Measurements from ENCODE around the gene TAAR6. TPM values are rescaled to one million over a fixed set of nuclear protein-coding genes. Genes with fewer than 3 reads are reported as not detected.

TAAR6 gene
- total and polyA plus RNA-seq, 2 of the 8 experiments (the other 6 are each of a cell fraction or from before 2014, with no cell fraction given): 0.06 TPM; not detected in 1

GRCh38 chr6:132584698-132585097, 14.6 kb downstream of the TAAR6 start:
- 73% methylated on average over 1 of the region's 1 CpG; no CpG with 5 or more reads in 1 of the 2 experiments for WGBS, 2 experiments (ENCODE audit: extremely low coverage in 1 of 2, insufficient coverage in 1 of 2, insufficient read length in 1 of 2, insufficient replicate concordance in 2 of 2, low coverage in 1 of 2, low lambda C conversion rate in 2 of 2, missing lambda C conversion rate in 1 of 2)
- FAIRE-seq: no peak

More at GRCh38 chr6:132584698-132585097, 14.6 kb downstream of the TAAR6 start:
- no peaks in the 10 kb centered on the region for H3K23me2 ChIP-seq (ENCODE audit: low read depth, low read length)
- no peak overlapping the region for H3K9ac ChIP-seq (replicated peaks in 1 of 4; ENCODE audit: extremely low read depth in 1 of 4, low read depth in 3 of 4, low read length in 3 of 4)
- H3K4me1 ChIP-seq (replicated peaks in 1 of 4; ENCODE audit: control insufficient read depth in 3 of 4, insufficient read depth in 4 of 4, low read length in 3 of 4): no peaks in the 10 kb centered on the region
- H3K56ac ChIP-seq (replicated peaks; ENCODE audit: insufficient read length, low read depth, low read length): no peak overlapping the region
- TF ChIP-seq MAFK (IDR thresholded peaks at IDR 0.05; ENCODE audit: low read depth, low read length): no peak
- TF ChIP-seq EGR1 (IDR thresholded peaks at IDR 0.05; ENCODE audit: borderline replicate concordance, low read depth, low read length): no peak
- no peak for TF ChIP-seq USF2 (IDR thresholded peaks at IDR 0.05; ENCODE audit: low read length)
- TF ChIP-seq FOSL1 (IDR thresholded peaks at IDR 0.05; ENCODE audit: insufficient read depth, low read depth, low read length): no peak
- TF ChIP-seq SUZ12 (IDR thresholded peaks at IDR 0.05; ENCODE audit: low read length): no peak
- TF ChIP-seq RXRA (IDR thresholded peaks at IDR 0.05; ENCODE audit: insufficient read depth, low read depth, low read length): no peak
- no peak for TF ChIP-seq TCF12 (IDR thresholded peaks at IDR 0.05; ENCODE audit: low read depth, low read length)
- no peak for TF ChIP-seq SRF (IDR thresholded peaks at IDR 0.05; ENCODE audit: low read depth, low read length)
- no peak for TF ChIP-seq CTCF (IDR thresholded peaks at IDR 0.05; ENCODE audit: control extremely low read depth in 1 of 3, insufficient read depth in 1 of 3, low read depth in 1 of 3, low read length in 3 of 3)
- no peak for TF ChIP-seq NANOG (IDR thresholded peaks at IDR 0.05; ENCODE audit: insufficient read depth, low read depth, low read length, poor library complexity, severe bottlenecking)
- H3K4me3 ChIP-seq (ENCODE audit: extremely low read depth in 1 of 4, insufficient read depth in 2 of 4, low read depth in 3 of 4, low read length in 4 of 4): no peak overlapping the region
- no peak overlapping the region for H3K18ac ChIP-seq (ENCODE audit: extremely low read depth, low read length)
- H4K91ac ChIP-seq (replicated peaks; ENCODE audit: insufficient read length, low read length): no peak overlapping the region
- no peak for DNase-seq (ENCODE audit: low read depth in 1 of 2, low spot score in 2 of 2)
- H2BK12ac ChIP-seq (ENCODE audit: low read depth, low read length): no peak overlapping the region
- H3K4me2 ChIP-seq (ENCODE audit: insufficient read depth in 1 of 2, low read depth in 2 of 2, low read length in 2 of 2): no peak overlapping the region
- no peak overlapping the region for H2BK5ac ChIP-seq (ENCODE audit: low read depth, low read length)
- no peak overlapping the region for H2BK15ac ChIP-seq (ENCODE audit: low read length)
- no peak overlapping the region for H2AFZ ChIP-seq (ENCODE audit: low read length)
- peaks cover 0 to 2% (median 0%) of the 10 kb centered on the region in 4 experiments; a peak in 1 of 7 replicates for H3K27me3 ChIP-seq (replicated peaks in 1 of 4; ENCODE audit: control insufficient read depth in 3 of 4, extremely low read depth in 1 of 4, insufficient read depth in 3 of 4, low read length in 3 of 4)
- H4K5ac ChIP-seq (ENCODE audit: insufficient read length, low read depth, low read length): no peak overlapping the region
- no peak overlapping the region for H2BK120ac ChIP-seq (replicated peaks; ENCODE audit: low read depth, low read length)
- ChIA-PET POLR2A (ENCODE audit: partially characterized antibody) (no interaction called here), CTCF (ENCODE audit: partially characterized antibody) (interaction anchor here (1.0 to 2.6 kb wide), 3 partner anchors 11 to 14 kb away, joined by 4 to 10 read pairs (median 9); no protein-coding TSS in a partner anchor)
- no peaks in the 10 kb centered on the region for H3K36me3 ChIP-seq (ENCODE audit: control insufficient read depth in 2 of 4, insufficient read depth in 4 of 4, low read length in 3 of 4)
- H3K27ac ChIP-seq (ENCODE audit: low read depth, low read length): no peak overlapping the region
- H3K4ac ChIP-seq (replicated peaks; ENCODE audit: insufficient read length, low read depth, low read length): no peak overlapping the region
- no peak overlapping the region for H3K23ac ChIP-seq (ENCODE audit: insufficient read length)
- H3K9me3 ChIP-seq (ENCODE audit: insufficient read depth in 2 of 2, low read depth in 1 of 2, low read length in 1 of 2): no peaks in the 10 kb centered on the region; a peak in 1 of 4 replicates
- no peak overlapping the region for H4K8ac ChIP-seq (ENCODE audit: extremely low read depth, insufficient read depth, low read length)
- H2AK5ac ChIP-seq (ENCODE audit: low read depth, low read length): no peak overlapping the region
- H4K20me1 ChIP-seq (replicated peaks in 1 of 2; ENCODE audit: control insufficient read depth in 1 of 2, insufficient read depth in 2 of 2, low read length in 2 of 2): no peaks in the 10 kb centered on the region
- no peak overlapping the region for H2BK20ac ChIP-seq (ENCODE audit: low read length)
- H3K79me2 ChIP-seq (ENCODE audit: control insufficient read depth in 1 of 2, insufficient read depth in 2 of 2, low read length in 2 of 2): no peaks in the 10 kb centered on the region
- H3K14ac ChIP-seq (ENCODE audit: insufficient read length): no peak overlapping the region
- H3K79me1 ChIP-seq (ENCODE audit: low read depth, low read length): no peaks in the 10 kb centered on the region
